ENCODE data around the gene PCSK4. TPM values are rescaled to one million over a fixed set of nuclear protein-coding genes. Genes with fewer than 3 reads are reported as not detected.

PCSK4 gene
- total and polyA plus RNA-seq, 2 of the 13 experiments (the other 11 are each of a cell fraction or from before 2014, with no cell fraction given), result 2.0 to 2.7 TPM

GRCh38 chr19:1490311-1491113 is at the start of gene PCSK4 (continued):
- no peak for TF ChIP-seq RNF219 (CRISPR knock-in tag; IDR thresholded peaks at IDR 0.05)
- TF ChIP-seq ZNF605 (CRISPR knock-in tag; IDR thresholded peaks at IDR 0.05), result peak; percentile 81; the same call in 1 of the 2 replicates
- TF ChIP-seq GPBP1L1 (CRISPR knock-in tag; IDR thresholded peaks at IDR 0.05), result no peak
- peak; percentile 59 for TF ChIP-seq MXD4 (CRISPR knock-in tag; IDR thresholded peaks at IDR 0.05)
- TF ChIP-seq BORCS8-MEF2B (CRISPR knock-in tag; IDR thresholded peaks at IDR 0.05), result no peak; the same call in 1 of the 2 replicates
- TF ChIP-seq ZNF687 (CRISPR knock-in tag; IDR thresholded peaks at IDR 0.05), result peak; percentile 55
- TF ChIP-seq PPARG (CRISPR knock-in tag; conservative IDR thresholded peaks at IDR 0.05), result no peak
- no peak for TF ChIP-seq ZNF749 (CRISPR knock-in tag; IDR thresholded peaks at IDR 0.05; ENCODE audit: borderline replicate concordance)
- peak; percentile 43; the same call in 1 of the 2 replicates for TF ChIP-seq AKAP8 (CRISPR knock-in tag; IDR thresholded peaks at IDR 0.05)
- TF ChIP-seq ZNF30 (CRISPR knock-in tag; IDR thresholded peaks at IDR 0.05), result no peak
- no peak for TF ChIP-seq ZKSCAN1 (IDR thresholded peaks at IDR 0.05; ENCODE audit: low read length)
- no peak; the same call in 1 of the 2 replicates for TF ChIP-seq ZNF547 (CRISPR knock-in tag; IDR thresholded peaks at IDR 0.05)
- no peak for TF ChIP-seq RAD51 (IDR thresholded peaks at IDR 0.05; ENCODE audit: borderline replicate concordance)
- TF ChIP-seq HOXA3 (CRISPR knock-in tag; IDR thresholded peaks at IDR 0.05), result no peak; the same call in 1 of the 2 replicates
- peak; percentile 33; the same call in 1 of the 2 replicates for TF ChIP-seq SUZ12 (IDR thresholded peaks at IDR 0.05; ENCODE audit: low read depth, low read length)
- peak; percentile 95 for TF ChIP-seq RFX1 (IDR thresholded peaks at IDR 0.05)
- no peak for TF ChIP-seq LCORL (IDR thresholded peaks at IDR 0.05)
- peak; percentile 86 for TF ChIP-seq LCORL (CRISPR knock-in tag; IDR thresholded peaks at IDR 0.05)
- no peak for TF ChIP-seq CAMTA2 (CRISPR knock-in tag; IDR thresholded peaks at IDR 0.05; ENCODE audit: borderline replicate concordance)
- TF ChIP-seq ZNF614 (CRISPR knock-in tag; IDR thresholded peaks at IDR 0.05; ENCODE audit: borderline replicate concordance), result no peak; the same call in 1 of the 2 replicates
- peak; percentile 23; the same call in 1 of the 2 replicates for TF ChIP-seq E2F5 (CRISPR knock-in tag; conservative IDR thresholded peaks at IDR 0.05)

Data from HepG2 (cell line).